ENCODE measurements around the gene CYB5R3.
"Not testable (repeated sequence)": the region's sequence is repeated elsewhere in the genome, so short reads cannot be mapped to it uniquely, and the experiment has no call there.

Gene CYB5R3

DNA sequence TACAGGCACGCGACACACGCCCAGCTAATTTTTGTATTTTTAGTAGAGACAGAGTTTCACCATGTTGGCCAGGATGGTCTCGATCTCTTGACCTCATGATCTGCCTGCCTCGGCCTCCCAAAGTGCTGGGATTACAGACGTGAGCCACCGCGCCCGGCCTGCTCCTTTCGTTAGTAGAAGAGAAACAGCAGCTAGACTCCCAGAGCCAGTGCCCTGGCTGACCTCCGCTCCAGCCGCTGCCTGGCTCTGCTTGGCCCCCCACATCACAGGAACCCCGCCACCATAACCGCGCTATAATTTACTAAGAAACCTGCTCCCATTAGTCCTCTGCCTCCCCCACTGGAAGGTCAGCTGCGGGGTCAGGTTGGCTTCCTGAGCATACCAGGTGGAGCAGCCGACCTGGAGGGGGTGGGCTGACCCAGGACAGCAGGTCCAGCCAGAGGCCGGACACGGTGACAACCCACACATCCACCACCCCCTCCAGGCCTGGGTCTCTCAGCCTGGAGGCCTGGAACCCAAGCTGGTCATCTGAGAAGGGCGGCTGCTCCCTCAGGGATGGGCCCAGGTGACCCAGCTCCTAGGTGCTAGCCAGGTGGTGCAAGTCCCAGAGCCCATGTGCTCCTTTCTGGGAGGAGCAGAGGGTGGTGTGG is 27.0 kb downstream of the CYB5R3 start:
- no peak for DNase-seq

- peak; percentile 79 for DNase-seq
Observed at GRCh38 chr22:42621505-42622002, 27.6 kb downstream of the CYB5R3 start.

- no peak for DNase-seq
Observed at GRCh38 chr22:42620084-42620483, 29.1 kb downstream of the CYB5R3 start.

- no peak for DNase-seq
Observed at GRCh38 chr22:42619261-42620063, 29.7 kb downstream of the CYB5R3 start.

DNA sequence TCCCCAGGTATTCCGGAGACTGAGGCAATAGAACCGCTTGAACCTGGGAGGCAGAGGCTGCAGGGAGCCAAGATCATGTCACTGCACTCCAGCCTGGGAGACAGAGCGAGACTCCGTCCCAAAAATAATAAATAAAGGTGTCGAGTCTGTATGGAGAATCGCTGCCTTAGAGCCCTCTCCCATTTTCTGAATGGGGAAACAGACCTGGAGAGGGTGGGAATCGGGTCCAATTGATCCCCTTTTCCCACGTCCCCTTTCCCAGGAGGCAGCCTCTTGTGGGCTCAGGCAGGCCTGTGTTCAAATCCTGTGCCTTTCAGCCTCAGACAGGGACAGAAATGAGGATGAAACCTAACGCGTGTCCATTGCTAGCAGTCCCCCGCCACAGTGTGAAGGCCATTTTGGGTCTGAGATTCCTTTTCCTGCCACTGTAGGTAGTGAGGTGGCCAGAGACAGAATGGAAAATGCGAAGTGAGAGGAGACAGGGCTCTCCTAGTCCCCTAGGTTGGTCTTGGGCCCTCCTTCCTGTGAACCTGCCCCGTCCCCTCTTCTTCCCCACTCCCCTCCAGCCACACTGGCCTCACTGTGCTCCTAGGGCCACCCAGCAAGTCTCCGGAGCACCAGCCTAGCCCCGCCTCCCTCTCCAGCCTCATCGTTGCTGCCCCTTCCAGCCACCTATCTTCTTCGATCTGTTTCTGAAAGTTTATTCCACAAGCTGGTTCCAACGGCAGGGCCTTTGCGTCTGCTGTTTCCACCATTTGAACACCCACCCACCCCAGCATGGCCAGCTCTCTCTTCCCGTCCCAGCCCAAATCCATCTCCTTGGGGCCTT is 31.8 kb downstream of the CYB5R3 start:
- DNase-seq: no peak

DNA sequence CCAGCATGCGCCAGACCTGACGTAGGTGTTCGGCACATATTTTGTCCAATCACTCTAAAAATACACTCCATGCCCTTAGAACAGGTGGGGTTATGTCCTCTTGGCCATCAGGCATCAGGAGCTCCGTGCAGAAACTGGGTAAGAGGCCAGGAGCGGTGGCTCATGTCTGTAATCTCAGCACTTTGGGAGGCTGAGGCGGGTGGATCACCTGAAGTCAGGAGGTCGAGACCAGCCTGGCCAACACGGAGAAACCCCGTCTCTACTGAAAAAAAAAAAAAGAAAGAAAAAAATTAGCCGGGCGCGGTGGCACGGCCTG is 33.4 kb downstream of the CYB5R3 start:
- DNase-seq: not testable (repeated sequence)

GRCh38 chr22:42615092-42615859 is 33.9 kb downstream of the CYB5R3 start:
- DNase-seq: peak; percentile 91

GRCh38 chr22:42614312-42615091 is 34.7 kb downstream of the CYB5R3 start, which contains the start of gene POLDIP3:
Gene POLDIP3, minus strand, starts transcription at chr22:42614883. Its CDS starts 26 bp downstream, at chr22:42614857.
- DNase-seq: peak; percentile 100

DNA sequence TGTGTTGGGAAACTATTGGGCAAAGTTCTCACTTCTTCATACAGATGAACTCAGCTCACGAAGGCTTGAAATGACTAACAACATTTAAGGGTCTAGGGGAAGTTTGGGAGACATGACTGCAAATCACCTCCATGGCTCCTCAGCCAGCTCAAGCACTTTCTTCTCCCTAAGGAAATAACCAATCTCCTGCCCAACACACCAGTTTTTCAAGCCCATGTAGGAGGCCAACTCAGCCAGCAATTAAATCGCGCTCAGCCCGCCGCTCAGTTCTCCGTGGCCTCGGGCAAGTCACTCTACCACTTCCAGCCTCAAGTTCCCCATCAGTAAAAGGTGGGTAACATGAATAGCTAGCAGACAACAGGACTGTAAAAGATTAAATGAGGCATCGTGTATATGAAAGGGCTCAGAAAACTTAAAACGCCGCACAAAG is 35.3 kb downstream of the CYB5R3 start:
- DNase-seq: peak; percentile 61

- DNase-seq: no peak
Observed at GRCh38 chr22:42612336-42612735, 36.9 kb downstream of the CYB5R3 start.

- no peak for DNase-seq
Observed at GRCh38 chr22:42611051-42611450, 38.1 kb downstream of the CYB5R3 start.

GRCh38 chr22:42610186-42610585 is 39.0 kb downstream of the CYB5R3 start:
- DNase-seq: no peak

GRCh38 chr22:42608823-42609361 is 40.3 kb downstream of the CYB5R3 start:
- DNase-seq: no peak

GRCh38 chr22:42608136-42608822 is 40.9 kb downstream of the CYB5R3 start:
- DNase-seq: no peak

GRCh38 chr22:42607641-42608040 is 41.6 kb downstream of the CYB5R3 start:
- DNase-seq: not testable (repeated sequence)

DNA sequence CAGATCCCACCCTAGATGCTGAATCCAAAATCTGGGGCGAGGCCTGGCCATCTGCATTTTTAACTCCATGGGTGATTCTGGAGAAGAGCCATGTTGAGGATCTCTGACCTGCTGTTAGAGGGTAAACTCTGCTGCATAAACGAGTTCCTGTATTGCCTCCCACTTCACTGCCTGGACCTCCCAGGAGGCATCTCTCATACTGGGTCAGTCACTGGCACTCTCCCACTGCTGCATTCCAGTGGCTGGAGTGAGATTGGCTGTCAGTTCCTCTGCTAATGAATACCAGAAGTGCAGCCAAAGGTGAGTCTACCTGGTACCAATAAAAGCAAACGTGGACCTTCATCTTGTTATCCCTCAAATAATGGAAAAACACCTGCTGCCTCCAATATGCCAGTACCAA is 44.8 kb downstream of the CYB5R3 start:
- no peak for DNase-seq

GRCh38 chr22:42603427-42603826 is 45.8 kb downstream of the CYB5R3 start:
- DNase-seq: no peak

DNA sequence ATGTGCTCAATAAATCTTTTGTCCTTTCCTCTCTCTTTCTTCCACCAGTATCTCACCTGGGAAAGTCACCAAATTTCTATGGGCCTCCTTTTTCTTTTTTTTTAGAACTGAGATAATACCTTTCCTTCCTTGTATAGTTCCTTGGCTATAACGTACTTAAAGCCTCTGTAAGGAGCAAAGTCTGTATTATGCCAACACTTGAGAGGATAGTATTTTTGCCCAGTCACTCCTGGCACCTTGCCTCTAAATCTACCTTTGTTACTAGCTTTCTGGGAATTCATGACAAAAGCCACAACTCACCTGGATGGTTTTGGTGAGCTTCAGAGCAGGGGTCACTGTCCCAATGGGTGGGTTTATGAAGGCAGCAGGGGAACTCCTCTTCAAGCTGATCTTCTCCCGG is 46.7 kb downstream of the CYB5R3 start:
- no peak for DNase-seq

- DNase-seq: no peak
Observed at GRCh38 chr22:42601879-42602465, 47.2 kb downstream of the CYB5R3 start.

DNA sequence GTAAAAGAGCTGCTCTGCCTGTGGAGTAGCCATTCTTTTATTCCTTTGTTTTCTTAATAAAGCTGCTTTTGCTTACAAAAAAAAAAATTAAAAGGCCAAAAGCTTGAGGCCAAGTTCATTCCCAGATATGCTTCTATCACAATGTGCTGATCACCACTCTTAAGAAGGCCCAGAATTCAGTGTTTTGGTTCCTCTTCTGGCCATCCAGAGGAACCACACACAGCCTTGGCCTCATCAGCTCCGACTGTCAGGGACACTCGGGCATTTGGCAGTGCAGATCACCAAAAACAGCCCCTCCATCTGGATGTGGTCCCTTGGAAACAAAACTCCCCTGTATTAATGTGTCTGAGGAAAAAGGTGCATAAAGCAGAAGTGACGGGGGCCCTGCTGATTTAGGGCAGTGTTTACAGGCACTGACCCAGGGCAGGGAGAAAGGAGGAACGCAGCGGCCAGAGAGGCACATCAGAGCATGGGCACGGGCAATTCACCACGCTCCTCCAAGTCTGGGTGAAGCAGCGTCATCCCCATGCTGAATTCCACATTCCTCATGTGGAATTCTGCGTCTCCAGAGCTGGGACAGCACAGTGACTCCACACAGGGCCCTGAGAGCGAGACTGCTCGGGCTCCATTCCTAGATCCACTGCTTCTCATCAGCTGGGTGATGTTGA is 52.2 kb downstream of the CYB5R3 start:
- DNase-seq: no peak
